Measurements from ENCODE around the gene MRPL46. TPM values are rescaled to one million over a fixed set of nuclear protein-coding genes. Genes with fewer than 3 reads are reported as not detected.

The MRPL46 gene
- total and polyA plus RNA-seq, 2 of the 13 experiments (the other 11 are each of a cell fraction or from before 2014, with no cell fraction given): 62.9 to 79.2 TPM

DNA sequence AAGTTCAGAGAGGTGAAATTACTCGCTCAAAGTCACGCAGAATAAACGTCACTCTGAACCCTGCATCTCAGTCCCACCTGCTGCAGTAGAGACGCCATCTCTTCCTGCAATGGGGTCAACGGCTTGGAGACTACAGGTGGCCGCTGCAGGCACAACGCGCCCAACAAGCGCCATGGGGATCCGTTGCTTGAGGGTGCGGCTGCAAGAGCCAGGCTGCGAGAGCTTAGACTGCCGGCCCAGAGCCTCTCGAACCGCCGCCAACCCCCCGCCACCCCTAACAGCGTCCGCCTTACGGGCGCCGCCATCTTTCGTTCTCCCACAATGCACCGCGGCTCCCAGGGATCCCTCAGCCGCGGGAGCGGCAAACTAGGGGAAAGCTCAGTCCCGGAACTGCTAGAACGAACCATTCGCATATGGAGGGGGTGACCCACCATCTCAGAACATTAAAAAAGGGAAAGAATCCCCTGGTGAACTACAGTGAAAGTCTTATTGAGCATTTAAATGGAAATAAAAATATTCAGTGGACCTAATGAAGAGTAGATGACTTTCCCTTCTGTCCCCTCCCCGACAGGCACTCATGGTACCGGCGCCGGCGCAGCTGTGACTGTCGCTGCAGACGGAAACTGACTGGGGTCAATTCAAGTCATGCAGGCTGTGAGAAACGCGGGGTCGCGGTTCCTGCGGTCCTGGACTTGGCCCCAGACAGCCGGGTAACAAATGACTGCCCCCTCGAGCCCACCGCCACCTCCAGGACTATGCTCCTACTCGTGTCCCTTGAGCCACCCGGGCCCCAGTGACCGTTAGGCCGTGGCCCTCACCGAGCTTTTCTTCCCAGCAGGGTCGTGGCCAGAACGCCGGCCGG lies at the start of gene MRPL46, which contains the start of gene MRPS11 (continued):
- peak; percentile 66 for TF ChIP-seq HOXA3 (CRISPR knock-in tag; IDR thresholded peaks at IDR 0.05)
- TF ChIP-seq ZNF350 (CRISPR knock-in tag; IDR thresholded peaks at IDR 0.05; ENCODE audit: borderline replicate concordance, low read depth): peak; percentile 48
- TF ChIP-seq GABPA (IDR thresholded peaks at IDR 0.05; ENCODE audit: low read depth, low read length): no peak
- TF ChIP-seq GABPA (CRISPR knock-in tag; IDR thresholded peaks at IDR 0.05; ENCODE audit: low read depth): peak; percentile 70
- TF ChIP-seq, protein P1, sequence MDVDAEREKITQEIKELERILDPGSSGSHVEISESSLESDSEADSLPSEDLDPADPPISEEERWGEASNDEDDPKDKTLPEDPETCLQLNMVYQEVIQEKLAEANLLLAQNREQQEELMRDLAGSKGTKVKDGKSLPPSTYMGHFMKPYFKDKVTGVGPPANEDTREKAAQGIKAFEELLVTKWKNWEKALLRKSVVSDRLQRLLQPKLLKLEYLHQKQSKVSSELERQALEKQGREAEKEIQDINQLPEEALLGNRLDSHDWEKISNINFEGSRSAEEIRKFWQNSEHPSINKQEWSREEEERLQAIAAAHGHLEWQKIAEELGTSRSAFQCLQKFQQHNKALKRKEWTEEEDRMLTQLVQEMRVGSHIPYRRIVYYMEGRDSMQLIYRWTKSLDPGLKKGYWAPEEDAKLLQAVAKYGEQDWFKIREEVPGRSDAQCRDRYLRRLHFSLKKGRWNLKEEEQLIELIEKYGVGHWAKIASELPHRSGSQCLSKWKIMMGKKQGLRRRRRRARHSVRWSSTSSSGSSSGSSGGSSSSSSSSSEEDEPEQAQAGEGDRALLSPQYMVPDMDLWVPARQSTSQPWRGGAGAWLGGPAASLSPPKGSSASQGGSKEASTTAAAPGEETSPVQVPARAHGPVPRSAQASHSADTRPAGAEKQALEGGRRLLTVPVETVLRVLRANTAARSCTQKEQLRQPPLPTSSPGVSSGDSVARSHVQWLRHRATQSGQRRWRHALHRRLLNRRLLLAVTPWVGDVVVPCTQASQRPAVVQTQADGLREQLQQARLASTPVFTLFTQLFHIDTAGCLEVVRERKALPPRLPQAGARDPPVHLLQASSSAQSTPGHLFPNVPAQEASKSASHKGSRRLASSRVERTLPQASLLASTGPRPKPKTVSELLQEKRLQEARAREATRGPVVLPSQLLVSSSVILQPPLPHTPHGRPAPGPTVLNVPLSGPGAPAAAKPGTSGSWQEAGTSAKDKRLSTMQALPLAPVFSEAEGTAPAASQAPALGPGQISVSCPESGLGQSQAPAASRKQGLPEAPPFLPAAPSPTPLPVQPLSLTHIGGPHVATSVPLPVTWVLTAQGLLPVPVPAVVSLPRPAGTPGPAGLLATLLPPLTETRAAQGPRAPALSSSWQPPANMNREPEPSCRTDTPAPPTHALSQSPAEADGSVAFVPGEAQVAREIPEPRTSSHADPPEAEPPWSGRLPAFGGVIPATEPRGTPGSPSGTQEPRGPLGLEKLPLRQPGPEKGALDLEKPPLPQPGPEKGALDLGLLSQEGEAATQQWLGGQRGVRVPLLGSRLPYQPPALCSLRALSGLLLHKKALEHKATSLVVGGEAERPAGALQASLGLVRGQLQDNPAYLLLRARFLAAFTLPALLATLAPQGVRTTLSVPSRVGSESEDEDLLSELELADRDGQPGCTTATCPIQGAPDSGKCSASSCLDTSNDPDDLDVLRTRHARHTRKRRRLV (CRISPR knock-in tag; IDR thresholded peaks at IDR 0.05): no peak
- TF ChIP-seq HIVEP1 (CRISPR knock-in tag; IDR thresholded peaks at IDR 0.05): peak; percentile 59; the same call in 1 of the 2 replicates
- TF ChIP-seq, protein P2, sequence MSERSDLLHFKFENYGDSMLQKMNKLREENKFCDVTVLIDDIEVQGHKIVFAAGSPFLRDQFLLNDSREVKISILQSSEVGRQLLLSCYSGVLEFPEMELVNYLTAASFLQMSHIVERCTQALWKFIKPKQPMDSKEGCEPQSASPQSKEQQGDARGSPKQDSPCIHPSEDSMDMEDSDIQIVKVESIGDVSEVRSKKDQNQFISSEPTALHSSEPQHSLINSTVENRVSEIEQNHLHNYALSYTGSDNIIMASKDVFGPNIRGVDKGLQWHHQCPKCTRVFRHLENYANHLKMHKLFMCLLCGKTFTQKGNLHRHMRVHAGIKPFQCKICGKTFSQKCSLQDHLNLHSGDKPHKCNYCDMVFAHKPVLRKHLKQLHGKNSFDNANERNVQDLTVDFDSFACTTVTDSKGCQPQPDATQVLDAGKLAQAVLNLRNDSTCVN (CRISPR knock-in tag; IDR thresholded peaks at IDR 0.05; ENCODE audit: borderline replicate concordance): no peak
- peak; percentile 89 for TF ChIP-seq ASH2L (IDR thresholded peaks at IDR 0.05; ENCODE audit: insufficient read length, low read depth, low read length)
- TF ChIP-seq ZNF318 (CRISPR knock-in tag; IDR thresholded peaks at IDR 0.05): 0 out of 2 replicates have a peak, but pooled peaks have one; percentile 19
- TF ChIP-seq ZNF34 (CRISPR knock-in tag; IDR thresholded peaks at IDR 0.05; ENCODE audit: borderline replicate concordance): 0 out of 2 replicates have a peak, but pooled peaks have one; percentile 29
- TF ChIP-seq KDM2A (CRISPR knock-in tag; IDR thresholded peaks at IDR 0.05; ENCODE audit: borderline replicate concordance, low read depth): peak; percentile 75; the same call in 1 of the 2 replicates
- peak; percentile 73 for TF ChIP-seq PPARG (CRISPR knock-in tag; conservative IDR thresholded peaks at IDR 0.05)
- TF ChIP-seq NR1H2 (CRISPR knock-in tag; IDR thresholded peaks at IDR 0.05; ENCODE audit: borderline replicate concordance, low read depth): no peak
